CD14-positive monocyte (primary cell): ENCODE results near the gene RAP2A. TPM values are rescaled to one million over a fixed set of nuclear protein-coding genes. Genes with fewer than 3 reads are reported as not detected.

Source experiments
- DNase-seq, 3 donors: peaks; one replicate each; pipeline ENCODE4 v3.0.0-alpha.2; 2011 to 2022
- H2AFZ ChIP-seq: 2 replicates; pipeline ENCODE4 v1.6.0; 2012; ENCODE audit warnings: mild to moderate bottlenecking, low read depth, low read length, inconsistent platforms; ENCODE audit not compliant: insufficient read depth, poor library complexity, severe bottlenecking
- H3K27ac ChIP-seq, 2 donors: 1 replicate in 1 of 2; 2 replicates in 1 of 2; pipeline ENCODE4 v1.5.1; 2012 to 2013; ENCODE audit warnings: low read length in 2 of 2, control low read depth in 1 of 2, inconsistent platforms in 1 of 2, low read depth in 1 of 2, mild to moderate bottlenecking in 1 of 2
- H3K27me3 ChIP-seq, 2 donors: one replicate each; pipeline versions ENCODE4 v1.6.0 to v1.6.1; 2011 to 2013; ENCODE audit warnings: low read length in 2 of 2; ENCODE audit not compliant: control insufficient read depth in 2 of 2, insufficient read depth in 2 of 2
- H3K36me3 ChIP-seq, 2 donors: replicated peaks in 1 of 2; 1 replicate in 1 of 2; 2 replicates in 1 of 2; pipeline versions ENCODE4 v1.5.1 to v1.6.1; 2012 to 2013; ENCODE audit warnings: low read length in 2 of 2, control low read depth in 1 of 2, inconsistent platforms in 1 of 2, mild to moderate bottlenecking in 1 of 2; ENCODE audit not compliant: insufficient read depth in 2 of 2, control insufficient read depth in 1 of 2
- H3K4me1 ChIP-seq, 2 donors: 1 replicate in 1 of 2; 2 replicates in 1 of 2; pipeline versions ENCODE4 v1.5.1 to v1.6.1; 2012 to 2013; ENCODE audit warnings: low read length in 2 of 2, control low read depth in 1 of 2, inconsistent platforms in 1 of 2, mild to moderate bottlenecking in 1 of 2, moderate library complexity in 1 of 2; ENCODE audit not compliant: insufficient read depth in 2 of 2, control insufficient read depth in 1 of 2
- H3K4me2 ChIP-seq: replicated peaks from 2 replicates; pipeline ENCODE3; 2012; ENCODE audit warnings: low read length, moderate library complexity, mild to moderate bottlenecking; ENCODE audit not compliant: poor library complexity, severe bottlenecking; ENCODE audit errors: extremely low read depth
- H3K4me3 ChIP-seq, 3 experiments: fragments of 200-600 bp in 1 of 3; sonication (generic) in 1 of 3; replicated peaks in 1 of 3; 1 replicate in 2 of 3; 2 replicates in 1 of 3; pipeline ENCODE4 v1.5.1; 2011 to 2013; ENCODE audit warnings: low read length in 3 of 3, mild to moderate bottlenecking in 3 of 3, control low read depth in 2 of 3, low read depth in 2 of 3, inconsistent platforms in 1 of 3, moderate library complexity in 1 of 3
- H3K79me2 ChIP-seq: 2 replicates; pipeline ENCODE4 v1.6.0; 2012; ENCODE audit warnings: mild to moderate bottlenecking, control low read depth, inconsistent platforms, low read length, moderate library complexity; ENCODE audit not compliant: insufficient read depth
- H3K9ac ChIP-seq: 2 replicates; pipeline ENCODE4 v1.6.0; 2017; ENCODE audit warnings: low read length, mild to moderate bottlenecking; ENCODE audit not compliant: insufficient read depth, poor library complexity, severe bottlenecking
- H3K9me3 ChIP-seq, 2 donors: replicated peaks in 1 of 2; 1 replicate in 1 of 2; 2 replicates in 1 of 2; pipeline versions ENCODE4 v1.5.1 to v1.6.1; 2012 to 2013; ENCODE audit warnings: low read length in 2 of 2, control low read depth in 1 of 2; ENCODE audit not compliant: control insufficient read depth in 1 of 2, insufficient read depth in 1 of 2
- H4K20me1 ChIP-seq: 2 replicates; pipeline ENCODE4 v1.6.0; 2012; ENCODE audit warnings: mild to moderate bottlenecking, low read length, control low read depth, moderate library complexity; ENCODE audit not compliant: insufficient read depth
- H3K27ac Mint-ChIP-seq, 7 donors: one replicate each; pipeline ENCODE4 v1.8.0; 2020; ENCODE audit warnings: mild to moderate bottlenecking in 7 of 7, mixed read lengths in 7 of 7, moderate library complexity in 6 of 7, inconsistent platforms in 2 of 7
- H3K27me3 Mint-ChIP-seq, 3 donors: one replicate each; pipeline ENCODE4 v1.8.0; 2021 to 2022; ENCODE audit warnings: low read depth in 3 of 3, mild to moderate bottlenecking in 3 of 3, mixed read lengths in 3 of 3, moderate library complexity in 3 of 3, inconsistent platforms in 1 of 3
- H3K36me3 Mint-ChIP-seq, 2 donors: one replicate each; pipeline ENCODE4 v1.8.0; 2020; ENCODE audit warnings: mixed read lengths in 2 of 2, inconsistent platforms in 1 of 2, mild to moderate bottlenecking in 1 of 2
- H3K4me1 Mint-ChIP-seq: one replicate; pipeline ENCODE4 v1.8.0; 2020; ENCODE audit warnings: mild to moderate bottlenecking, mixed read lengths
- H3K4me3 Mint-ChIP-seq, 2 donors: one replicate each; pipeline ENCODE4 v1.8.0; 2020; ENCODE audit warnings: mild to moderate bottlenecking in 2 of 2, mixed read lengths in 2 of 2, moderate library complexity in 1 of 2
- H3K9me3 Mint-ChIP-seq, 7 donors: one replicate each; pipeline ENCODE4 v1.8.0; 2020 to 2022; ENCODE audit warnings: mixed read lengths in 7 of 7, mild to moderate bottlenecking in 6 of 7, moderate library complexity in 6 of 7, inconsistent platforms in 2 of 7
- WGBS: methylation state at CpG from one replicate; pipeline ENCODE4 v1.1.5; 2013; ENCODE audit warnings: missing lambda C conversion rate; ENCODE audit not compliant: insufficient coverage; 5-methylcytosine and 5-hydroxymethylcytosine counted together
- intact Hi-C, 2 donors: fragments of 100-400 bp; cut with micrococcal nuclease; formaldehyde crosslinking; loops; one replicate each; pipeline versions ENCODE4 v1.15.0 to v1.15.1; 2023
- polyA plus RNA-seq, 3 donors: library from polyadenylated mRNA; depleted of rRNA in 1 of 3; unstranded in 2 of 3; stranded (reverse) in 1 of 3; fragments of 300-500 nt in 2 of 3; fragments of >200 nt in 1 of 3; fragmentation: Illumina TruSeq in 2 of 3; gene quantifications; 1 replicate in 2 of 3; 2 replicates in 1 of 3; pipeline ENCODE4 v1.2.3, GENCODE V29; 2012 to 2021
- TF ChIP-seq, protein P1 (sequence below): fragments of 200-600 bp; IDR thresholded peaks from one replicate; pipeline ENCODE4 v1.8.0; 2022; ENCODE audit warnings: antibody characterized with exemption, mild to moderate bottlenecking

RAP2A gene
- polyA plus RNA-seq, 3 donors = 2.3 to 5.3 (median 4.5) TPM

DNA sequence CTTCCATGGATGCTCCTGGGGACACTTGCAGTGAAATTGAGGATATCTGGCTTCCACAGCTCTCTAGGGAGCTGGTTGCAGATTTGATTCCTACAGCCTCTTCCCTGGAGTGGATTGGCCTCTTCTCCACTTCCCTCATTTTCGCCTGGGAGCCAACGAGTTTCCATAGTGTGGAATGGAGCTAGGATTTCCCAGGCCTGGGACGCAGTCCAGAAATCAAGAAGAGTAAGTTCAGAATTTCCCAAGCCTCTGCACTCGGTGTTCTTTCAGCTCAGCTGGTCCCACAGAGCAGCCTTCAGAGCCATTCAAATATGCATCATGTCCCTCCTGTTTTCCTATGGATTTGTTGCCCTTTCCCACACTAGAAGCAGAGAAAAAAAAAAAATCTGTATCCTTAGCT lies 68.2 kb downstream of the RAP2A start:
- DNase-seq = no peak
- Mint-ChIP-seq H3K4me1 (peaks cover 2% of the 10 kb centered on the region), H3K4me3 (no peak overlapping the region), H3K27me3 (peaks cover 0 to 2% (median 2%) of the 10 kb centered on the region in 3 donors), H3K9me3 (peaks cover 0 to 7% (median 0%) of the 10 kb centered on the region in 7 donors), H3K27ac (no peak overlapping the region), H3K36me3 (no peaks in the 10 kb centered on the region)
- H3K4me2 ChIP-seq = no peak overlapping the region
- H3K4me1 ChIP-seq = no peaks in the 10 kb centered on the region
- no peak overlapping the region for H3K27ac ChIP-seq
- no peak overlapping the region for H3K9ac ChIP-seq
- intact Hi-C loops = no loop called here
- H3K27me3 ChIP-seq = no peaks in the 10 kb centered on the region
- H2AFZ ChIP-seq = no peak overlapping the region
- no peaks in the 10 kb centered on the region for H4K20me1 ChIP-seq
- H3K36me3 ChIP-seq = no peaks in the 10 kb centered on the region
- no peaks in the 10 kb centered on the region for H3K79me2 ChIP-seq
- no peak overlapping the region for H3K4me3 ChIP-seq
- WGBS = no CpG with 5 or more reads among the region's 4 CpGs
- H3K9me3 ChIP-seq = no peaks in the 10 kb centered on the region
- TF ChIP-seq, protein P1, sequence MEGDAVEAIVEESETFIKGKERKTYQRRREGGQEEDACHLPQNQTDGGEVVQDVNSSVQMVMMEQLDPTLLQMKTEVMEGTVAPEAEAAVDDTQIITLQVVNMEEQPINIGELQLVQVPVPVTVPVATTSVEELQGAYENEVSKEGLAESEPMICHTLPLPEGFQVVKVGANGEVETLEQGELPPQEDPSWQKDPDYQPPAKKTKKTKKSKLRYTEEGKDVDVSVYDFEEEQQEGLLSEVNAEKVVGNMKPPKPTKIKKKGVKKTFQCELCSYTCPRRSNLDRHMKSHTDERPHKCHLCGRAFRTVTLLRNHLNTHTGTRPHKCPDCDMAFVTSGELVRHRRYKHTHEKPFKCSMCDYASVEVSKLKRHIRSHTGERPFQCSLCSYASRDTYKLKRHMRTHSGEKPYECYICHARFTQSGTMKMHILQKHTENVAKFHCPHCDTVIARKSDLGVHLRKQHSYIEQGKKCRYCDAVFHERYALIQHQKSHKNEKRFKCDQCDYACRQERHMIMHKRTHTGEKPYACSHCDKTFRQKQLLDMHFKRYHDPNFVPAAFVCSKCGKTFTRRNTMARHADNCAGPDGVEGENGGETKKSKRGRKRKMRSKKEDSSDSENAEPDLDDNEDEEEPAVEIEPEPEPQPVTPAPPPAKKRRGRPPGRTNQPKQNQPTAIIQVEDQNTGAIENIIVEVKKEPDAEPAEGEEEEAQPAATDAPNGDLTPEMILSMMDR = no peak

DNA sequence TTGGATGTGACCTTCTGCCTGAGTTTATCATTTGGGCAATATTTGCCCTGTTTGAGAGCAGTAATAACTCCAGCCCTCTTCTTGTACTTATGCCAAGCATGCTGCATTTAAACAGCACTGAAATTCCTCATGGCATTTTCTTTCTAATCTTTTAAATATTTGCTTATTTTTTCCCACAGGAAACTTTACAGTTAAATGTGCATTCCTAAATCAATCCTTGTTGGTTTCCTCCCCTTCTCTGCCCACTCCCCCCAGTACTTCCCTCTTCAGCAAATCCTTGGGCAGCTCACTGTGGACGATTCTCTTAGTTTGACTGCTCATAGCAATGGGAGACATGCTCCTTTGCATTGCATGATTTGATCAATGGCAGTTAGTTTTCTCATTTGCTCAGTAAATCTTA lies 68.7 kb downstream of the RAP2A start:
- H3K4me3 Mint-ChIP-seq = no peak overlapping the region
- H3K4me2 ChIP-seq = no peak overlapping the region
- DNase-seq = no peak
- H4K20me1 ChIP-seq = no peaks in the 10 kb centered on the region
- no peak overlapping the region for H3K9ac ChIP-seq
- H3K27ac Mint-ChIP-seq = no peak overlapping the region
- WGBS = 40% methylated on average over 1 of the region's 1 CpG
- H3K27ac ChIP-seq = no peak overlapping the region
- H3K36me3 ChIP-seq = no peaks in the 10 kb centered on the region
- H3K4me3 ChIP-seq = no peak overlapping the region
- peaks cover 0 to 2% (median 2%) of the 10 kb centered on the region in 3 donors for H3K27me3 Mint-ChIP-seq
- no peaks in the 10 kb centered on the region for H3K4me1 Mint-ChIP-seq
- H3K9me3 ChIP-seq = no peaks in the 10 kb centered on the region
- intact Hi-C loops = no loop called here
- H3K79me2 ChIP-seq = no peaks in the 10 kb centered on the region
- no peaks in the 10 kb centered on the region for H3K4me1 ChIP-seq
- peaks cover 0 to 7% (median 0%) of the 10 kb centered on the region in 7 donors for H3K9me3 Mint-ChIP-seq
- no peaks in the 10 kb centered on the region for H3K36me3 Mint-ChIP-seq
- H3K27me3 ChIP-seq = no peaks in the 10 kb centered on the region
- H2AFZ ChIP-seq = no peak overlapping the region
- TF ChIP-seq, protein P1 = no peak
